Activated CD4-positive, CD25-positive, alpha-beta regulatory T cell treated with anti-CD3 and anti-CD28 coated beads, Interleukin-2, amount 50 U/mL, for 72 hours (primary cell): Measurements from ENCODE around the gene ALG12.
A peak's percentile ranks its signal among the peaks of the same experiment; 100 is the strongest.

Experiments used
- DNase-seq: peaks from one replicate; pipeline ENCODE4 v3.0.0; 2021

Gene ALG12

GRCh38 chr22:49917974-49918910 lies at the start of gene ALG12, which contains the start of gene CRELD2:
Gene ALG12, minus strand, starts transcription at chr22:49918438. Its CDS starts 4,673 bp downstream, at chr22:49913765.
Gene CRELD2, plus strand, starts transcription at chr22:49918634. Its CDS starts 136 bp downstream, at chr22:49918770.
- DNase-seq = peak; percentile 96

GRCh38 chr22:49967706-49968208 lies 49.5 kb upstream of the ALG12 start:
- no peak for DNase-seq

- DNase-seq = peak; percentile 34
Observed at GRCh38 chr22:49966774-49967705, 48.8 kb upstream of the ALG12 start.

- DNase-seq = peak; percentile 29
Observed at GRCh38 chr22:49966041-49966773, 48.0 kb upstream of the ALG12 start.

- peak; percentile 31 for DNase-seq
Observed at GRCh38 chr22:49965091-49966040, 47.1 kb upstream of the ALG12 start.

GRCh38 chr22:49964136-49965090 lies 46.2 kb upstream of the ALG12 start:
- peak; percentile 36 for DNase-seq

GRCh38 chr22:49963647-49964026 lies 45.4 kb upstream of the ALG12 start:
- peak; percentile 27 for DNase-seq

- DNase-seq = peak; percentile 35
Observed at GRCh38 chr22:49962751-49963646, 44.8 kb upstream of the ALG12 start.

- DNase-seq = peak; percentile 84
Observed at GRCh38 chr22:49962012-49962750, 43.9 kb upstream of the ALG12 start.

GRCh38 chr22:49961601-49962011 lies 43.4 kb upstream of the ALG12 start:
- DNase-seq = no peak

- peak; percentile 65 for DNase-seq
Observed at GRCh38 chr22:49961005-49961600, 42.9 kb upstream of the ALG12 start.

- peak; percentile 90 for DNase-seq
Observed at GRCh38 chr22:49960159-49961004, 42.1 kb upstream of the ALG12 start, which contains the start of gene PIM3. Gene PIM3, plus strand, starts transcription at chr22:49960772. Its CDS starts 176 bp downstream, at chr22:49960948.

GRCh38 chr22:49959782-49960158 lies 41.5 kb upstream of the ALG12 start:
- DNase-seq = peak; percentile 67

GRCh38 chr22:49958931-49959781 lies 40.9 kb upstream of the ALG12 start:
- no peak for DNase-seq

- no peak for DNase-seq
Observed at GRCh38 chr22:49958366-49958921, 40.2 kb upstream of the ALG12 start.
